BLaER1 treated with 17β-estradiol and CSF1 and Interleukin-3, amounts not matched to agents 10 nM and 100 nM (cell line): ENCODE data around the gene OTUB1.

Experiments
- H3K27ac ChIP-seq, 11 experiments: shearing (Covaris generic); formaldehyde crosslinking; 2 replicates each; pipeline ENCODE4 v1.8.1; 2022
- H3K27me3 ChIP-seq, 11 experiments: shearing (Covaris generic); formaldehyde crosslinking; 2 replicates each; pipeline ENCODE4 v1.8.1; 2022
- H3K36me3 ChIP-seq, 11 experiments: shearing (Covaris generic); formaldehyde crosslinking; 2 replicates each; pipeline ENCODE4 v1.8.1; 2022
- H3K4me1 ChIP-seq, 10 experiments: shearing (Covaris generic); formaldehyde crosslinking; 2 replicates each; pipeline ENCODE4 v1.8.1; 2022
- H3K4me2 ChIP-seq, 11 experiments: shearing (Covaris generic); formaldehyde crosslinking; 2 replicates each; pipeline ENCODE4 v1.8.1; 2022
- H3K4me3 ChIP-seq, 10 experiments: shearing (Covaris generic); formaldehyde crosslinking; 2 replicates each; pipeline ENCODE4 v1.8.1; 2022
- H3K9ac ChIP-seq, 11 experiments: shearing (Covaris generic); formaldehyde crosslinking; 2 replicates each; pipeline ENCODE4 v1.8.1; 2022
- H3K9me3 ChIP-seq, 11 experiments: shearing (Covaris generic); formaldehyde crosslinking; replicated peaks in 1 of 11; 2 replicates each; pipeline ENCODE4 v1.8.1; 2022
- H4K20me1 ChIP-seq, 11 experiments: shearing (Covaris generic); formaldehyde crosslinking; 2 replicates each; pipeline ENCODE4 v1.8.1; 2022
- Cebpa-rat ChIP-seq, 11 experiments: shearing (Covaris generic); IDR thresholded peaks; 2 replicates each; pipeline ENCODE4 v1.8.1; 2022

The OTUB1 gene

GRCh38 chr11:64020976-64021756 lies 34.9 kb downstream of the OTUB1 start:
- Histone ChIP-seq H3K9ac (peak overlapping the region in 4 of 11 experiments; percentile 14 to 52 (median 30); a peak in 2 of 22 replicates), H4K20me1 (peaks cover 0 to 81% (median 10%) of the 10 kb centered on the region in 11 experiments; a peak in 8 of 22 replicates), H3K27me3 (no peaks in the 10 kb centered on the region), H3K4me2 (peak overlapping the region; percentile 21 to 76 (median 52); a peak in 19 of 22 replicates), H3K4me1 (peaks cover 21 to 68% (median 54%) of the 10 kb centered on the region in 10 experiments), H3K27ac (peak overlapping the region in 2 of 11 experiments; percentile 4 to 30; a peak in 3 of 22 replicates), H3K36me3 (no peaks in the 10 kb centered on the region), H3K4me3 (no peak overlapping the region), H3K9me3 (no peaks in the 10 kb centered on the region)
- no peak for TF ChIP-seq Cebpa-rat (IDR thresholded peaks at IDR 0.05)

GRCh38 chr11:64021757-64022093 lies 35.5 kb downstream of the OTUB1 start:
- TF ChIP-seq Cebpa-rat (IDR thresholded peaks at IDR 0.05), result no peak
- H3K9ac ChIP-seq, result peak overlapping the region in 5 of 11 experiments; percentile 11 to 66 (median 40); a peak in 4 of 22 replicates
- no peak overlapping the region for H3K4me3 ChIP-seq
- no peaks in the 10 kb centered on the region for H3K9me3 ChIP-seq
- H3K27ac ChIP-seq, result no peak overlapping the region; a peak in 1 of 22 replicates
- H4K20me1 ChIP-seq, result peaks cover 0 to 78% (median 9%) of the 10 kb centered on the region in 11 experiments; a peak in 8 of 22 replicates
- H3K27me3 ChIP-seq, result no peaks in the 10 kb centered on the region
- H3K36me3 ChIP-seq, result no peaks in the 10 kb centered on the region
- peak overlapping the region; percentile 21 to 95 (median 77); a peak in 20 of 22 replicates for H3K4me2 ChIP-seq
- peaks cover 21 to 74% (median 58%) of the 10 kb centered on the region in 10 experiments for H3K4me1 ChIP-seq

- Histone ChIP-seq H4K20me1 (peaks cover 0 to 76% (median 9%) of the 10 kb centered on the region in 11 experiments; a peak in 8 of 22 replicates), H3K9ac (peak overlapping the region in 5 of 11 experiments; percentile 11 to 66 (median 32); a peak in 7 of 22 replicates), H3K4me2 (peak overlapping the region; percentile 13 to 95 (median 77); a peak in 20 of 22 replicates), H3K36me3 (no peaks in the 10 kb centered on the region), H3K4me3 (no peak overlapping the region), H3K27ac (0 out of 22 replicates have a peak overlapping the region, but pooled peaks of 2 of the 11 experiments have one; percentile 12 to 13), H3K27me3 (no peaks in the 10 kb centered on the region), H3K4me1 (peaks cover 23 to 79% (median 63%) of the 10 kb centered on the region in 10 experiments), H3K9me3 (no peaks in the 10 kb centered on the region)
- no peak for TF ChIP-seq Cebpa-rat (IDR thresholded peaks at IDR 0.05)
These were observed 36.0 kb downstream of the OTUB1 start for GRCh38 chr11:64022125-64022784.

- no peak for TF ChIP-seq Cebpa-rat (IDR thresholded peaks at IDR 0.05)
- peaks cover 41 to 93% (median 78%) of the 10 kb centered on the region in 10 experiments for H3K4me1 ChIP-seq
- peaks cover 0 to 71% (median 9%) of the 10 kb centered on the region in 11 experiments; a peak in 9 of 22 replicates for H4K20me1 ChIP-seq
- H3K36me3 ChIP-seq, result no peaks in the 10 kb centered on the region
- H3K27ac ChIP-seq, result peak overlapping the region; percentile 7 to 82 (median 72); a peak in 20 of 22 replicates
- H3K27me3 ChIP-seq, result no peaks in the 10 kb centered on the region
- H3K9ac ChIP-seq, result peak overlapping the region; percentile 54 to 73 (median 66); a peak in 20 of 22 replicates
- no peaks in the 10 kb centered on the region for H3K9me3 ChIP-seq
- H3K4me2 ChIP-seq, result peak overlapping the region; percentile 52 to 95 (median 82)
- no peak overlapping the region for H3K4me3 ChIP-seq
These were observed 37.8 kb downstream of the OTUB1 start for GRCh38 chr11:64023712-64024710.

- H3K27ac ChIP-seq, result no peak overlapping the region
- peak overlapping the region in 6 of 11 experiments; percentile 14 to 95 (median 83); a peak in 3 of 22 replicates for H3K4me2 ChIP-seq
- no peaks in the 10 kb centered on the region for H3K36me3 ChIP-seq
- peaks cover 0 to 71% (median 4%) of the 10 kb centered on the region in 11 experiments; a peak in 9 of 22 replicates for H4K20me1 ChIP-seq
- no peak for TF ChIP-seq Cebpa-rat (IDR thresholded peaks at IDR 0.05)
- H3K9me3 ChIP-seq, result no peaks in the 10 kb centered on the region
- no peaks in the 10 kb centered on the region for H3K27me3 ChIP-seq
- H3K4me3 ChIP-seq, result no peak overlapping the region
- peaks cover 44 to 94% (median 84%) of the 10 kb centered on the region in 10 experiments for H3K4me1 ChIP-seq
- no peak overlapping the region for H3K9ac ChIP-seq
These were observed 39.0 kb downstream of the OTUB1 start for GRCh38 chr11:64025205-64025604.

GRCh38 chr11:64026575-64027205 lies 40.5 kb downstream of the OTUB1 start:
- TF ChIP-seq Cebpa-rat (IDR thresholded peaks at IDR 0.05), result no peak
- H3K27me3 ChIP-seq, result no peaks in the 10 kb centered on the region
- H3K4me3 ChIP-seq, result no peak overlapping the region
- peak overlapping the region; percentile 88 to 98 (median 96); a peak in 19 of 22 replicates for H3K4me2 ChIP-seq
- H3K4me1 ChIP-seq, result peaks cover 39 to 99% (median 92%) of the 10 kb centered on the region in 10 experiments
- H3K27ac ChIP-seq, result peak overlapping the region in 5 of 11 experiments; percentile 51 to 76 (median 74); a peak in 9 of 22 replicates
- H4K20me1 ChIP-seq, result peaks cover 0 to 72% (median 8%) of the 10 kb centered on the region in 11 experiments; a peak in 10 of 22 replicates
- H3K9ac ChIP-seq, result no peak overlapping the region
- H3K9me3 ChIP-seq, result no peaks in the 10 kb centered on the region
- no peaks in the 10 kb centered on the region for H3K36me3 ChIP-seq

- peak overlapping the region in 10 of 11 experiments; percentile 40 to 76 (median 66); a peak in 18 of 22 replicates for H3K27ac ChIP-seq
- H3K4me2 ChIP-seq, result peak overlapping the region; percentile 88 to 98 (median 96)
- no peaks in the 10 kb centered on the region for H3K9me3 ChIP-seq
- peak overlapping the region; percentile 47 to 75 (median 67); a peak in 21 of 22 replicates for H3K9ac ChIP-seq
- H3K4me3 ChIP-seq, result peak overlapping the region in 9 of 10 experiments; percentile 21 to 62 (median 44); a peak in 15 of 20 replicates
- peaks cover 0 to 76% (median 17%) of the 10 kb centered on the region in 11 experiments; a peak in 12 of 22 replicates for H4K20me1 ChIP-seq
- peaks cover 0 to 6% (median 0%) of the 10 kb centered on the region in 11 experiments; a peak in 2 of 22 replicates for H3K27me3 ChIP-seq
- no peak for TF ChIP-seq Cebpa-rat (IDR thresholded peaks at IDR 0.05)
- peaks cover 34 to 99% (median 93%) of the 10 kb centered on the region in 10 experiments for H3K4me1 ChIP-seq
- H3K36me3 ChIP-seq, result no peaks in the 10 kb centered on the region
These were observed 41.6 kb downstream of the OTUB1 start for GRCh38 chr11:64027651-64028397.
